Measurements from ENCODE around the gene INSC.

The INSC gene

GRCh38 chr11:15111215-15111614 lies 3.5 kb upstream of the INSC start:
- DNase-seq: no peak

GRCh38 chr11:15112131-15112541 lies 2.6 kb upstream of the INSC start:
- DNase-seq: no peak

- no peak for DNase-seq
Measured at GRCh38 chr11:15113381-15113780, 1.3 kb upstream of the INSC start.

GRCh38 chr11:15115686-15116085 lies 963 bp downstream of the INSC start:
- no peak for DNase-seq

GRCh38 chr11:15117751-15118150 lies 3.0 kb downstream of the INSC start:
- no peak for DNase-seq

- no peak for DNase-seq
Measured at GRCh38 chr11:15118431-15118830, 3.7 kb downstream of the INSC start.

GRCh38 chr11:15119352-15119751 lies 4.6 kb downstream of the INSC start:
- no peak for DNase-seq

- no peak for DNase-seq
Measured at GRCh38 chr11:15119826-15120225, 5.1 kb downstream of the INSC start.

- DNase-seq: no peak
Measured at GRCh38 chr11:15123849-15124248, 9.1 kb downstream of the INSC start.

GRCh38 chr11:15124528-15124927 lies 9.8 kb downstream of the INSC start:
- DNase-seq: no peak

GRCh38 chr11:15127341-15127740 lies 12.6 kb downstream of the INSC start:
- no peak for DNase-seq

- DNase-seq: no peak
Measured at GRCh38 chr11:15128621-15129020, 13.9 kb downstream of the INSC start.

GRCh38 chr11:15136166-15136565 lies 21.4 kb downstream of the INSC start:
- no peak for DNase-seq

GRCh38 chr11:15139096-15139770 lies 24.5 kb downstream of the INSC start:
- no peak for DNase-seq

GRCh38 chr11:15139958-15140659 lies 25.4 kb downstream of the INSC start:
- DNase-seq: no peak

GRCh38 chr11:15141381-15141780 lies 26.7 kb downstream of the INSC start:
- DNase-seq: peak; percentile 58

GRCh38 chr11:15142838-15143237 lies 28.1 kb downstream of the INSC start:
- DNase-seq: no peak

- no peak for DNase-seq
Measured at GRCh38 chr11:15143855-15144254, 29.1 kb downstream of the INSC start.

GRCh38 chr11:15144347-15144746 lies 29.6 kb downstream of the INSC start:
- DNase-seq: peak; percentile 27

GRCh38 chr11:15145151-15145550 lies 30.4 kb downstream of the INSC start:
- DNase-seq: no peak

- no peak for DNase-seq
Measured at GRCh38 chr11:15145615-15146014, 30.9 kb downstream of the INSC start.

- DNase-seq: no peak
Measured at GRCh38 chr11:15146271-15147003, 31.7 kb downstream of the INSC start.

GRCh38 chr11:15148169-15148568 lies 33.4 kb downstream of the INSC start:
- DNase-seq: no peak

GRCh38 chr11:15149050-15149449 lies 34.3 kb downstream of the INSC start:
- DNase-seq: no peak

Measured in NCI-H1436 (cell line).